ENCODE measurements around the gene ASTL. TPM values are rescaled to one million over a fixed set of nuclear protein-coding genes. Genes with fewer than 3 reads are reported as not detected.

The ASTL gene
- total RNA-seq, 1 donor from 2014 or later: not detected

- Histone ChIP-seq H3K27ac (ENCODE audit: low read depth, low read length) (no peak overlapping the region), H3K9me3 (ENCODE audit: insufficient read depth, low read depth, low read length) (no peaks in the 10 kb centered on the region), H3K79me2 (ENCODE audit: insufficient read depth, low read length) (no peaks in the 10 kb centered on the region), H2AFZ (ENCODE audit: low read depth, low read length) (no peak overlapping the region), H3K4me2 (ENCODE audit: low read length) (no peak overlapping the region), H3K4me3 (ENCODE audit: insufficient read depth, low read depth, low read length) (no peak overlapping the region), H3K4me1 (ENCODE audit: insufficient read depth, low read length) (no peaks in the 10 kb centered on the region), H3K36me3 (ENCODE audit: insufficient read depth, low read length) (no peaks in the 10 kb centered on the region), H4K20me1 (ENCODE audit: insufficient read depth, low read length) (no peaks in the 10 kb centered on the region), H3K9ac (ENCODE audit: low read length) (no peak overlapping the region), H3K27me3 (ENCODE audit: insufficient read depth, low read length) (peaks cover 21% of the 10 kb centered on the region)
- no peak for TF ChIP-seq EZH2 (IDR thresholded peaks at IDR 0.05; ENCODE audit: insufficient read depth, low read length)
- no peak for TF ChIP-seq CTCF (IDR thresholded peaks at IDR 0.05; ENCODE audit: insufficient read depth, low read depth, low read length)
- Mint-ChIP-seq H3K27me3 (ENCODE audit: low read depth, unreplicated experiment) (peaks cover 51% of the 10 kb centered on the region), H3K4me3 (ENCODE audit: unreplicated experiment) (no peak overlapping the region), H3K9me3 (ENCODE audit: unreplicated experiment) (peaks cover 4% of the 10 kb centered on the region), H3K27ac (ENCODE audit: unreplicated experiment) (no peak overlapping the region), H3K36me3 (ENCODE audit: low read depth, unreplicated experiment) (no peaks in the 10 kb centered on the region), H3K4me1 (ENCODE audit: low read depth, unreplicated experiment) (peaks cover 5% of the 10 kb centered on the region)
- no peak for FAIRE-seq
- DNase-seq (ENCODE audit: low read depth): no peak
Observed at GRCh38 chr2:96111823-96112500, 26.3 kb downstream of the ASTL start.

- H3K79me2 ChIP-seq (ENCODE audit: insufficient read depth, low read length): no peaks in the 10 kb centered on the region
- no peak overlapping the region for H3K4me2 ChIP-seq (ENCODE audit: low read length)
- H4K20me1 ChIP-seq (ENCODE audit: insufficient read depth, low read length): no peaks in the 10 kb centered on the region
- Mint-ChIP-seq H3K36me3 (ENCODE audit: low read depth, unreplicated experiment) (no peaks in the 10 kb centered on the region), H3K4me1 (ENCODE audit: low read depth, unreplicated experiment) (peaks cover 5% of the 10 kb centered on the region), H3K27ac (ENCODE audit: unreplicated experiment) (no peak overlapping the region), H3K27me3 (ENCODE audit: low read depth, unreplicated experiment) (peaks cover 51% of the 10 kb centered on the region), H3K9me3 (ENCODE audit: unreplicated experiment) (peaks cover 4% of the 10 kb centered on the region), H3K4me3 (ENCODE audit: unreplicated experiment) (no peak overlapping the region)
- H3K4me1 ChIP-seq (ENCODE audit: insufficient read depth, low read length): no peaks in the 10 kb centered on the region
- DNase-seq (ENCODE audit: low read depth) (no peak), FAIRE-seq (no peak)
- no peak overlapping the region for H2AFZ ChIP-seq (ENCODE audit: low read depth, low read length)
- no peak overlapping the region for H3K27ac ChIP-seq (ENCODE audit: low read depth, low read length)
- H3K27me3 ChIP-seq (ENCODE audit: insufficient read depth, low read length): peaks cover 21% of the 10 kb centered on the region
- TF ChIP-seq CTCF (IDR thresholded peaks at IDR 0.05; ENCODE audit: insufficient read depth, low read depth, low read length) (no peak), EZH2 (IDR thresholded peaks at IDR 0.05; ENCODE audit: insufficient read depth, low read length) (no peak)
- no peak overlapping the region for H3K4me3 ChIP-seq (ENCODE audit: insufficient read depth, low read depth, low read length)
- no peak overlapping the region for H3K9ac ChIP-seq (ENCODE audit: low read length)
- no peaks in the 10 kb centered on the region for H3K36me3 ChIP-seq (ENCODE audit: insufficient read depth, low read length)
- no peaks in the 10 kb centered on the region for H3K9me3 ChIP-seq (ENCODE audit: insufficient read depth, low read depth, low read length)
Observed at GRCh38 chr2:96111257-96111640, 27.1 kb downstream of the ASTL start.

DNA sequence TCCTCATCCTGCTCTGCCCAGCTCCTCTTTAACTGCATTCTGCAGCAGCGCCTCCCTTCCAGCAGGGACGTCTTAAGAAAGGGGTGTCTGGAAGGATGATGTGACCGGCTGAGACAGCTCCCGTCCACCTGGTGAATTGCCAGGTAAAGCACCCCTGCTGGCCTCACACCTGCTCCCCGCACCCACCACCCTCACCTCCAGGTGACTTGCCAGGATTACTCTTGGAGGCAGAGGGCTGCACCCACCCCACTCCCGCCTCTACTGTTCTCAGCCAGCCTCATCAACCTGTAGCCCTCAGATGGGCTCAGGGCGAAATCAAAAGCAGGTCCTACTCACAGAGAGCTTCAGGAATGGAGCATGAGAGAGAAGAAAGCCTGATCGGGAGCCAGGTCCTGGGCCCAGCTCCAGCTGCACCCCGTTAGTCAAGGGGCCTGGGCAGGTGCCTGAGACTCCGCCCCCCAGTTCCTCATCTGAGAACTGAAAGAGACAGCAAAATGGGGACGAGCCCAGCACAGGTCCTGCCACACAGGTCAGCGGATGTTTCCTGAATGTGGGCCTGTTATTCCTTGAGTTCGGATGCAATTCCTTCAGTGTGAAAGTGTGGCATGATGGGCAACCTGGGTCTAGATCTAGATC, 27.6 kb downstream of the ASTL start:
- no peaks in the 10 kb centered on the region for H3K79me2 ChIP-seq (ENCODE audit: insufficient read depth, low read length)
- Mint-ChIP-seq H3K27ac (ENCODE audit: unreplicated experiment) (no peak overlapping the region), H3K27me3 (ENCODE audit: low read depth, unreplicated experiment) (peaks cover 50% of the 10 kb centered on the region), H3K4me3 (ENCODE audit: unreplicated experiment) (no peak overlapping the region), H3K4me1 (ENCODE audit: low read depth, unreplicated experiment) (peaks cover 5% of the 10 kb centered on the region), H3K36me3 (ENCODE audit: low read depth, unreplicated experiment) (no peaks in the 10 kb centered on the region), H3K9me3 (ENCODE audit: unreplicated experiment) (peaks cover 4% of the 10 kb centered on the region)
- H4K20me1 ChIP-seq (ENCODE audit: insufficient read depth, low read length): no peaks in the 10 kb centered on the region
- H3K27me3 ChIP-seq (ENCODE audit: insufficient read depth, low read length): peaks cover 16% of the 10 kb centered on the region
- no peak overlapping the region for H3K27ac ChIP-seq (ENCODE audit: low read depth, low read length)
- no peak overlapping the region for H2AFZ ChIP-seq (ENCODE audit: low read depth, low read length)
- no peaks in the 10 kb centered on the region for H3K36me3 ChIP-seq (ENCODE audit: insufficient read depth, low read length)
- TF ChIP-seq CTCF (IDR thresholded peaks at IDR 0.05; ENCODE audit: insufficient read depth, low read depth, low read length) (no peak), EZH2 (IDR thresholded peaks at IDR 0.05; ENCODE audit: insufficient read depth, low read length) (no peak)
- H3K4me1 ChIP-seq (ENCODE audit: insufficient read depth, low read length): no peaks in the 10 kb centered on the region
- no peak overlapping the region for H3K4me2 ChIP-seq (ENCODE audit: low read length)
- FAIRE-seq: no peak
- no peak overlapping the region for H3K4me3 ChIP-seq (ENCODE audit: insufficient read depth, low read depth, low read length)
- H3K9ac ChIP-seq (ENCODE audit: low read length): no peak overlapping the region
- no peak for DNase-seq (ENCODE audit: low read depth)
- peaks cover 3% of the 10 kb centered on the region for H3K9me3 ChIP-seq (ENCODE audit: insufficient read depth, low read depth, low read length)

All from astrocyte (in vitro differentiated cells and primary cell).